Transverse colon (tissue), 4 donors: ENCODE measurements around the gene RBM8A. TPM values are rescaled to one million over a fixed set of nuclear protein-coding genes. Genes with fewer than 3 reads are reported as not detected.

Experiments
- DNase-seq: peaks from one replicate; pipeline ENCODE4 v3.0.0-alpha.2; 2019
- H3K27ac ChIP-seq, 4 donors: fragments of 200-600 bp; sonication (generic); 2 replicates each; pipeline ENCODE4 v1.5.1; 2016 to 2018; ENCODE audit warnings: inconsistent platforms in 4 of 4
- H3K27me3 ChIP-seq: fragments of 200-600 bp; sonication (generic); 2 replicates; pipeline ENCODE4 v1.5.1; 2017; ENCODE audit warnings: inconsistent platforms
- H3K36me3 ChIP-seq, 4 donors: fragments of 200-600 bp; sonication (generic); 2 replicates each; pipeline ENCODE4 v1.5.1; 2017 to 2019; ENCODE audit warnings: inconsistent platforms in 4 of 4
- H3K4me1 ChIP-seq, 4 donors: fragments of 200-600 bp; sonication (generic); 2 replicates each; pipeline ENCODE4 v1.5.1; 2017 to 2020; ENCODE audit warnings: inconsistent platforms in 4 of 4
- H3K4me3 ChIP-seq, 4 donors: fragments of 200-600 bp; sonication (generic); 1 replicate in 1 of 4; 2 replicates in 3 of 4; pipeline versions ENCODE4 v1.5.1 to v1.6.1; 2017 to 2019; ENCODE audit warnings: inconsistent platforms in 4 of 4
- H3K9me3 ChIP-seq, 2 donors: fragments of 200-600 bp; sonication (generic); 2 replicates each; pipeline ENCODE4 v1.5.1; 2017 to 2019; ENCODE audit warnings: inconsistent platforms in 2 of 2
- EP300 ChIP-seq: sonication (generic); formaldehyde crosslinking; IDR thresholded peaks from one replicate; pipeline ENCODE4 v1.6.1; 2017; ENCODE audit warnings: antibody characterized with exemption, low read depth
- POLR2A ChIP-seq: fragments of 450-650 bp; IDR thresholded peaks from one replicate; pipeline ENCODE4 v1.6.1; 2016; ENCODE audit warnings: antibody characterized with exemption, mild to moderate bottlenecking, moderate library complexity
- POLR2AphosphoS5 ChIP-seq, 3 donors: sonication (generic); formaldehyde crosslinking; IDR thresholded peaks; one replicate each; pipeline ENCODE4 v1.6.1; 2016; ENCODE audit warnings: antibody characterized with exemption in 3 of 3
- WGBS, 2 donors: methylation state at CpG; one replicate each; pipeline ENCODE4 v1.1.5; 2018; ENCODE audit warnings: low coverage in 1 of 2; 5-methylcytosine and 5-hydroxymethylcytosine counted together
- in situ Hi-C, 4 donors: fragments of 200-750 bp; cut with MboI; loops; one replicate each; pipeline versions ENCODE4 v1.15.0 to v1.15.1; 2017; ENCODE audit warnings: low sequenced_read_pairs in 3 of 4, low pct_ligation_motif_present in 1 of 4, low pct_unique_long_range_greater_than_20kb in 1 of 4
- intact Hi-C: fragments of 100-400 bp; cut with DNase I; formaldehyde crosslinking; loops from one replicate; pipeline ENCODE4 v1.15.1; 2023; ENCODE audit warnings: low total_unique reads
- total RNA-seq, 4 donors: library from RNA; depleted of rRNA; stranded (reverse); fragments of >200 nt; gene quantifications; one replicate each; pipeline ENCODE4 v1.1.0, GENCODE V29; 2016
- TF ChIP-seq, protein P1 (sequence below), 5 experiments: fragments of 200-600 bp in 3 of 5; fragments of 450-650 bp in 2 of 5; sonication (generic) in 3 of 5; IDR thresholded peaks; 1 replicate in 2 of 5; 2 replicates in 3 of 5; pipeline ENCODE4 v1.5.1; 2016 to 2017; ENCODE audit warnings: antibody characterized with exemption in 5 of 5, inconsistent platforms in 3 of 5, mild to moderate bottlenecking in 2 of 5, moderate library complexity in 1 of 5

RBM8A gene
- total RNA-seq, 4 donors from 2014 or later, result 23.6 to 122 (median 99.1) TPM

DNA sequence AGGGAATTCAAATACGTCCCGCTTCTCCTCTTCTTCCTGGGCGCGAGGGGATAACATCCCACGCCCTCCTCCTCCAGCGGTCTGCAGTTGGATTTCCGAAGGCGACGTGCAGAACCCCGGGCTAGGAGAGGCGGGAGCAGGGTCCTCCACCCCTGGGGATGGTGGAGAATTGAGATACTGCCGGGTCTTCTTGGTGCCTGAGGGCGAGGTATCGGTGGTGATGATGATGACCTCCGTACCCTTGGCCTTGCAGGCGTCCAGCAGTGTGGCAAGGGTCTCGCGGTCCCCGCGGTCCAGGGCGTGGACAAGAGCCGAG lies 33.8 kb upstream of the RBM8A start:
- intact Hi-C loops, result no loop called here
- in situ Hi-C loops, result no loop called here

GRCh38 chr1:145960468-145961108 lies 33.3 kb upstream of the RBM8A start:
- 1% methylated on average over 15 of the region's 44 CpGs; no CpG with 5 or more reads in 1 of the 2 donors for WGBS, 2 donors
- peak; percentile 77 for DNase-seq
- intact Hi-C loops (no loop called here), in situ Hi-C loops (no loop called here)
- Histone ChIP-seq H3K27ac (peak overlapping the region; percentile 87 to 95 (median 90)), H3K36me3 (no peaks in the 10 kb centered on the region), H3K27me3 (peaks cover 36% of the 10 kb centered on the region), H3K4me1 (peaks cover 31 to 77% (median 55%) of the 10 kb centered on the region in 4 donors), H3K9me3 (no peaks in the 10 kb centered on the region), H3K4me3 (peak overlapping the region; percentile 42 to 67 (median 47))
- TF ChIP-seq POLR2A (peak; percentile 59), POLR2AphosphoS5 (IDR thresholded peaks at IDR 0.05) (peak; percentile 73 to 78 (median 78)), EP300 (no peak)
- TF ChIP-seq, protein P1, sequence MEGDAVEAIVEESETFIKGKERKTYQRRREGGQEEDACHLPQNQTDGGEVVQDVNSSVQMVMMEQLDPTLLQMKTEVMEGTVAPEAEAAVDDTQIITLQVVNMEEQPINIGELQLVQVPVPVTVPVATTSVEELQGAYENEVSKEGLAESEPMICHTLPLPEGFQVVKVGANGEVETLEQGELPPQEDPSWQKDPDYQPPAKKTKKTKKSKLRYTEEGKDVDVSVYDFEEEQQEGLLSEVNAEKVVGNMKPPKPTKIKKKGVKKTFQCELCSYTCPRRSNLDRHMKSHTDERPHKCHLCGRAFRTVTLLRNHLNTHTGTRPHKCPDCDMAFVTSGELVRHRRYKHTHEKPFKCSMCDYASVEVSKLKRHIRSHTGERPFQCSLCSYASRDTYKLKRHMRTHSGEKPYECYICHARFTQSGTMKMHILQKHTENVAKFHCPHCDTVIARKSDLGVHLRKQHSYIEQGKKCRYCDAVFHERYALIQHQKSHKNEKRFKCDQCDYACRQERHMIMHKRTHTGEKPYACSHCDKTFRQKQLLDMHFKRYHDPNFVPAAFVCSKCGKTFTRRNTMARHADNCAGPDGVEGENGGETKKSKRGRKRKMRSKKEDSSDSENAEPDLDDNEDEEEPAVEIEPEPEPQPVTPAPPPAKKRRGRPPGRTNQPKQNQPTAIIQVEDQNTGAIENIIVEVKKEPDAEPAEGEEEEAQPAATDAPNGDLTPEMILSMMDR (IDR thresholded peaks at IDR 0.05), result peak in 3 of 5 experiments; percentile 13 to 17 (median 13)

More for the DNA sequence above, 33.8 kb upstream of the RBM8A start:
- peak overlapping the region; percentile 87 to 95 (median 90) for H3K27ac ChIP-seq
- 1% methylated on average over 22 of the region's 22 CpGs; no CpG with 5 or more reads in 1 of the 2 donors for WGBS, 2 donors
- peak overlapping the region; percentile 42 to 67 (median 47) for H3K4me3 ChIP-seq
- no peaks in the 10 kb centered on the region for H3K36me3 ChIP-seq
- H3K4me1 ChIP-seq, result peaks cover 29 to 75% (median 51%) of the 10 kb centered on the region in 4 donors
- no peak for DNase-seq
- TF ChIP-seq EP300 (no peak), POLR2AphosphoS5 (IDR thresholded peaks at IDR 0.05) (no peak), POLR2A (no peak)
- TF ChIP-seq, protein P1 (IDR thresholded peaks at IDR 0.05), result no peak
- peaks cover 36% of the 10 kb centered on the region for H3K27me3 ChIP-seq
- no peaks in the 10 kb centered on the region for H3K9me3 ChIP-seq

DNA sequence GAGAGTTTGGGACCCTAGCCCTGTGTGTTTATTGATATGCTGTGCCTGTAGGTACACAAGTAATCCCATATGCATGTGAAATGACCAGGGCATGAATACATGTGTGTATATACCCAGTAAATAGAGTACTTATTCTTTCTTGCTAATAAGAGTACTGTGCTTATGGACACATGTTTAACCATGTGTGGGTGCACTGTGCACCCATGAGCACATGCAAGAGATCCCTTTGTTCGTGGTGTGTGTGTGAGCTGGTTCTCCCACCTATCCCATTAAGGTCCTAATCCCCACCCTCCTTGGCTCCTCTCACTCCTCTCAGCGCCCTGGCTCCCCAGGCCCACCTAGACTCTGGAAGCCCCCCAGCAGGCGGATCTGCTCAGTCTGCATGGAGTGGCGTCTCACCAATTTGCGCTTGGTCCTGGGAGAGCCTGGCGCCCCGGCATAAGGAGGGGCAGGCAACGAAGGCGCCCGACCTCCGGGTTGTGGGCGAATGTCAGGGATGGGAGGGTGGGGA lies 32.7 kb upstream of the RBM8A start:
- Histone ChIP-seq H3K36me3 (no peaks in the 10 kb centered on the region), H3K9me3 (no peaks in the 10 kb centered on the region), H3K27me3 (peaks cover 36% of the 10 kb centered on the region), H3K27ac (peak overlapping the region; percentile 87 to 95 (median 90)), H3K4me1 (peaks cover 31 to 77% (median 58%) of the 10 kb centered on the region in 4 donors), H3K4me3 (peak overlapping the region; percentile 42 to 67 (median 47))
- no peak for DNase-seq
- intact Hi-C loops, result loop anchor here (2.0 kb wide), 1 partner anchor 41 kb away; the partner anchor contains the start of gene PEX11B
- TF ChIP-seq POLR2A, result no peak
- no peak for TF ChIP-seq POLR2AphosphoS5 (IDR thresholded peaks at IDR 0.05)
- TF ChIP-seq, protein P1 (IDR thresholded peaks at IDR 0.05), result no peak
- no peak for TF ChIP-seq EP300
- in situ Hi-C loops, result no loop called here
- 6% methylated on average over 9 of the region's 12 CpGs; no CpG with 5 or more reads in 1 of the 2 donors for WGBS, 2 donors

DNA sequence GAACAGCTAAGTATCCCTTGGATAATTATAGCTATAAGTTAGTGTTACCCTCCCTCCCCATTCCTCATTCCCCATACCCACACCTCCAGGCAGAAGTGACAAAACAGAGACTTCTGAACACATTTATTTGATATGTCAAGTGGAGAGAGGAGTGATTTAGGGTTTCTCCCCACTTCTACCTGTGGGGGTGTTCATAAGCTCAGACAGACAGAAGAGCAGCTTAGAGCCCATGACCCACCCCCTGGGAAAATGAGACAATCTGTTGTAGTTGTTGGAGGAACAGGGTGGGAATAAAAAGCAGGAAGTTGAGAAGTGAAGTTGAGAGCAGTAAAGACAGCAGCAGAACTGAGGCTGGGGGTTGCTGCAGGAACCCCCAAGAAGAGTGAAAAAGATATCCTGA lies 32.0 kb upstream of the RBM8A start:
- H3K4me1 ChIP-seq, result peaks cover 31 to 84% (median 64%) of the 10 kb centered on the region in 4 donors
- H3K27me3 ChIP-seq, result peaks cover 36% of the 10 kb centered on the region
- in situ Hi-C loops, result no loop called here
- peak overlapping the region; percentile 87 to 95 (median 90) for H3K27ac ChIP-seq
- H3K4me3 ChIP-seq, result no peak overlapping the region
- no peaks in the 10 kb centered on the region for H3K36me3 ChIP-seq
- intact Hi-C loops, result loop anchor here (2.0 kb wide), 1 partner anchor 41 kb away; the partner anchor contains the start of gene PEX11B
- no peaks in the 10 kb centered on the region for H3K9me3 ChIP-seq
- DNase-seq, result no peak
- TF ChIP-seq POLR2A (no peak), POLR2AphosphoS5 (IDR thresholded peaks at IDR 0.05) (no peak), EP300 (no peak)
- TF ChIP-seq, protein P1 (IDR thresholded peaks at IDR 0.05), result no peak
